Caco-2 (cell line): ENCODE measurements around the gene SOWAHB. TPM values are rescaled to one million over a fixed set of nuclear protein-coding genes. Genes with fewer than 3 reads are reported as not detected.
A peak's percentile ranks its signal among the peaks of the same experiment; 100 is the strongest.
"Not testable (repeated sequence)": the region's sequence is repeated elsewhere in the genome, so short reads cannot be mapped to it uniquely, and the experiment has no call there.

Experiments
- BruUV-seq: library from RNA; stranded (reverse); fragments of 400-500 nt; replicated peaks from 2 replicates; lab custom pipeline; 2021; lab: Mats Ljungman, UMichigan
- CTCF ChIA-PET: fragments of 300-600 bp; sonication (Branson Sonifier 250); formaldehyde crosslinking; loops from one replicate; lab custom pipeline; 2022; ENCODE audit warnings: antibody characterized with exemption; lab: Charles Lee
- POLR2A ChIA-PET: fragments of 300-600 bp; sonication (Branson Sonifier 250); formaldehyde crosslinking; loops from one replicate; lab custom pipeline; 2022; ENCODE audit warnings: antibody characterized with exemption; lab: Charles Lee
- DNase-seq, 2 experiments: peaks; one replicate each; pipeline versions ENCODE4 v3.0.0 to v3.0.0-alpha.2; 2020 to 2022
- H3K27me3 ChIP-seq: replicated peaks from 2 replicates; pipeline ENCODE4 v1.6.0; 2011; ENCODE audit warnings: low read length; ENCODE audit not compliant: control insufficient read depth, insufficient read depth
- H3K36me3 ChIP-seq: 2 replicates; pipeline ENCODE4 v1.5.1; 2011; ENCODE audit warnings: low read length; ENCODE audit not compliant: control insufficient read depth, insufficient read depth
- H3K4me1 ChIP-seq: fragments of 250-450 bp; sonication (Bioruptor Pico); 2 replicates; pipeline ENCODE4 v1.5.1; 2020; ENCODE audit warnings: mild to moderate bottlenecking
- H3K4me3 ChIP-seq: 2 replicates; pipeline ENCODE4 v1.5.1; 2011; ENCODE audit warnings: low read depth, mild to moderate bottlenecking, control low read depth, low read length
- H3K9me3 ChIP-seq: fragments of 250-450 bp; sonication (Bioruptor Pico); 2 replicates; pipeline ENCODE4 v1.5.1; 2020; ENCODE audit warnings: mild to moderate bottlenecking, moderate library complexity
- H3K27ac Mint-ChIP-seq: one replicate; pipeline ENCODE4 v1.8.0; 2022; ENCODE audit warnings: mixed read lengths; ENCODE audit not compliant: unreplicated experiment
- H3K27me3 Mint-ChIP-seq: one replicate; pipeline ENCODE4 v1.8.0; 2022; ENCODE audit warnings: mixed read lengths; ENCODE audit not compliant: insufficient read depth, unreplicated experiment
- H3K36me3 Mint-ChIP-seq: one replicate; pipeline ENCODE4 v1.8.0; 2022; ENCODE audit warnings: mild to moderate bottlenecking, mixed read lengths; ENCODE audit not compliant: insufficient read depth, unreplicated experiment
- H3K4me1 Mint-ChIP-seq: one replicate; pipeline ENCODE4 v1.8.0; 2022; ENCODE audit warnings: low read depth, mixed read lengths; ENCODE audit not compliant: unreplicated experiment
- H3K4me3 Mint-ChIP-seq: one replicate; pipeline ENCODE4 v1.8.0; 2022; ENCODE audit warnings: mild to moderate bottlenecking, moderate library complexity, mixed read lengths; ENCODE audit not compliant: unreplicated experiment
- H3K9me3 Mint-ChIP-seq: one replicate; pipeline ENCODE4 v1.8.0; 2022; ENCODE audit warnings: mixed read lengths; ENCODE audit not compliant: unreplicated experiment
- CTCF ChIP-seq, 2 experiments: fragments of 200-600 bp in 1 of 2; IDR thresholded peaks; 1 replicate in 1 of 2; 2 replicates in 1 of 2; pipeline versions ENCODE4 v1.5.1 to v1.8.0; 2011 to 2022; ENCODE audit warnings: antibody characterized with exemption in 1 of 2, control low read depth in 1 of 2, inconsistent platforms in 1 of 2, low read depth in 1 of 2, low read length in 1 of 2, mild to moderate bottlenecking in 1 of 2, moderate library complexity in 1 of 2; ENCODE audit not compliant: insufficient read depth in 1 of 2, severe bottlenecking in 1 of 2, unreplicated experiment in 1 of 2
- intact Hi-C: fragments of 100-400 bp; cut with micrococcal nuclease; formaldehyde crosslinking; loops from one replicate; pipeline ENCODE4 v1.10.0; 2022; ENCODE audit not compliant: unreplicated experiment
- total RNA-seq: library from RNA; stranded (reverse); gene quantifications from 2 replicates; pipeline ENCODE4 v1.2.3, GENCODE V29; 2022

SOWAHB gene
- total RNA-seq, 1 experiment from 2014 or later = 6.3 TPM

DNA sequence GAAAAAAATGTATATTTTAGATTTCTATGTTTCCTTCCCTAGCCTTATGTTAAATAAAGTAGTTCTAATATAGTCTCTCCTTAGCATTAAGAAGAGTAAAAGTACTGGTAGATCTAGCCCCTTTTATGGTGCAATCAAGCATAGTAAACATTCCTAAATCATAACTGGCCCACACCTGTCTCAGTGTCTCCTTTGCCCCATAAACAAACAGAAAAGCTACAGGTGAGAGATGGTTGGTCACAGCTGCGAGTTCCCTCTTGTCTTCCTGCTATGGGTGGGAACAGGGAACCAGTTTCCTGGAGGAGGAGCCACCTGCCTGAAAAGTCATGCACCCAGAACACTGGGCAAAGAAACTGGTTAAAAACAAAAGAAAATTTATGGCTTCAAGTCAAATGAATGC lies 16.6 kb downstream of the SOWAHB start:
- no peak overlapping the region for H3K4me3 ChIP-seq
- TF ChIP-seq CTCF (IDR thresholded peaks at IDR 0.05; ENCODE audit: insufficient read depth in 1 of 2, low read depth in 1 of 2, low read length in 1 of 2, severe bottlenecking in 1 of 2, unreplicated experiment in 1 of 2) = no peak
- Mint-ChIP-seq H3K9me3 (no peaks in the 10 kb centered on the region), H3K4me1 (peaks cover 14% of the 10 kb centered on the region), H3K4me3 (no peak overlapping the region), H3K36me3 (no peaks in the 10 kb centered on the region), H3K27ac (no peak overlapping the region), H3K27me3 (no peaks in the 10 kb centered on the region)
- ChIA-PET POLR2A (interaction anchor here (0.6 kb wide), 1 partner anchor 411 kb away, joined by 3 read pairs; no protein-coding TSS in a partner anchor), CTCF (interaction anchor here (1.3 kb wide), 1 partner anchor 67 kb away, joined by 3 read pairs; no protein-coding TSS in a partner anchor)
- H3K27me3 ChIP-seq = no peaks in the 10 kb centered on the region
- no TSS peak for BruUV-seq
- peaks cover 10% of the 10 kb centered on the region for H3K4me1 ChIP-seq
- no peaks in the 10 kb centered on the region for H3K36me3 ChIP-seq
- peak; percentile 57 to 72 for DNase-seq
- intact Hi-C loops = loop anchor here (2.0 kb wide), 1 partner anchor 25 kb away; no protein-coding TSS in a partner anchor
- H3K9me3 ChIP-seq = no peaks in the 10 kb centered on the region

DNA sequence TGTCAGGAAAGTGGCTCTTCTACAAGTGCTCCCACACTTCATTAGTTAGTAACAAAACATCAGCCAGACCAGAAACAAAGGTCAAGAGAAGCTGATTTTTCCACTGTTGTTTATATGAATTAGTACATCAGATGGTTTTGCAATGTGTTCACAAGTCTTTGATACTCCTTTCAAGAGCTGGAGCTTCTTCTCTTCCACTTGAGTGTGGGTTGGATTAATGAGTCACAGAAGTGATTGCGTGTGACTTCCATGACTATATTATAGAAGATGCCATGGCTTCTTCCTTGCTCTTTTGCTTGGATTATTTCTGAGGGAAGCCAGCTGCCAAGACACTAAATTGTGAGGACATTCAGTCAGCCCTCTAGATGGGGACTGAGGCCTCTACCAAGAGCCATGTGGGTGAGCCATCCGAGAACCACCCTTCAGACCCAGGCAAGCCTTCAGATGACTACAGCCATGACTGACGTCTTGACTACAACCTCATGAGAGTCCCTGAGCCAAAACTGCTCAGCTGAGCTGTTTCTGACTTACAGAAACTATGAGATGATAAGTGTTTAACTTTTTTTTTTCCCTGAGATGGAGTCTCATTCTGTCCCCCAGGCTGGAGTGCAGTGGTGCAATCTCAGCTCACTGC lies 18.1 kb downstream of the SOWAHB start:
- no peak for DNase-seq
- no TSS peak for BruUV-seq
- ChIA-PET POLR2A (no interaction called here), CTCF (no interaction called here)
- Mint-ChIP-seq H3K4me1 (peaks cover 14% of the 10 kb centered on the region), H3K9me3 (no peaks in the 10 kb centered on the region), H3K27ac (no peak overlapping the region), H3K4me3 (no peak overlapping the region), H3K36me3 (no peaks in the 10 kb centered on the region), H3K27me3 (no peaks in the 10 kb centered on the region)
- Histone ChIP-seq H3K36me3 (no peaks in the 10 kb centered on the region), H3K9me3 (no peaks in the 10 kb centered on the region), H3K4me1 (peaks cover 10% of the 10 kb centered on the region), H3K4me3 (no peak overlapping the region), H3K27me3 (no peaks in the 10 kb centered on the region)
- intact Hi-C loops = loop anchor here (2.0 kb wide), 1 partner anchor 23 kb away; no protein-coding TSS in a partner anchor
- TF ChIP-seq CTCF (IDR thresholded peaks at IDR 0.05; ENCODE audit: insufficient read depth in 1 of 2, low read depth in 1 of 2, low read length in 1 of 2, severe bottlenecking in 1 of 2, unreplicated experiment in 1 of 2) = no peak

DNA sequence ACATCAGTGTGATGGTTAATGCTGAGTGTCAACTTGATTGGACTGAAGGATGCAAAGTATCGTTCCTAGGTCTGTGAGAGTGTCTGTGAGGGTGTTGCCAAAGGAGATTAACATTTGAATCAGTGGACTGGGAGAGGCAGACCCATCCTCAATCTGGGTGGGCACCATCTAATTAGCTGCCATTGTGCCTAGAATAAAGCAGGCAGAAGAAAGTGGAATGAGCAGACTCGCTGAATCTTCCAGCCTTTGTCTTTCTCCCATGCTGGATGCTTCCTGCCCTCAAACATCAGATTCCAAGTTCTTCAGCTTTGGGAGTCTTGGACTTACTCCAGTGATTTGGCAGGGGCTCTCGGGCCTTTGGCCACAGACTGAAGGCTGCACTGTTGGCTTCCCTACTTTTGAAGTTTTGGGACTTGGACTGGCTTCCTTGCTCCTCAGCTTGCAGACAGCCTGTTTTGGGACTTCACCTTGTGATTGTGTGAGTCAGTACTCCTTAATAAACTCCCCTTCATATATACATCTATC lies 19.2 kb downstream of the SOWAHB start:
- H3K27me3 ChIP-seq, H3K4me3 Mint-ChIP-seq, H3K36me3 Mint-ChIP-seq, H3K9me3 Mint-ChIP-seq, H3K36me3 ChIP-seq, intact Hi-C loops, H3K9me3 ChIP-seq, POLR2A ChIA-PET, CTCF ChIA-PET, H3K4me1 ChIP-seq, BruUV-seq, DNase-seq, H3K27ac Mint-ChIP-seq, H3K4me3 ChIP-seq, H3K27me3 Mint-ChIP-seq: not testable (repeated sequence)
- peaks cover 14% of the 10 kb centered on the region for H3K4me1 Mint-ChIP-seq
